ENCODE results near the gene BMERB1.

DNA sequence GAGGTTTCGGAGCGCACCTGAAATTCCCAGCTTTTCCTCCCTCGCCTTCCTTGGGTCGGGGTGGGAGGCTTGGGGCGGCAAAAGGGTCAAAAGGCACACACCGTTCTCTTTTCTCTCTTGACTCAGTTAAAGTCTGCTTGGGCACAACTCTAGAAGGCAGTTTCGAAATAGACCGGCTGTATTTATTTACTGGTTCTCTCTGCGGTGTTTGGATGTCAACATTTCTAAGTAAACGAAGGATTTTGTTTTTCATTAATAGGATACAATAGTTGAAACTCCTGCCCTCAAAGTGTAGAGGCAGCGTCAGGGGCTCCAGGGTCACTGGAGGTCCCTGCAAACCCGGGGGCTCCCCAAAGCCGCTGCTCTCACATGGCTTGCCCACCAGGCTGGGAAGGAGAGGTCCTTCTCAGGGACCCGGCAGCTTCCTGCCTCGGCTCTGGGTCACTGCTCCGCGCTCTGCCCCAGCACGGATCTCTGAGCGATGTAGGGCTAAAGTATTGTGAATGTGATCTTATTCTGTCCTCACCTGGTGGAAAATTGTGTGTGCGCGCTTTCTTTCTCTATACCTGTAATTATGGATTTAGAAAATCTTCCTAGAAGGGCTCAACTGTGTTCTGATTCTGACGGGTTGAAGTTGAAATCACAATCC lies 952 bp downstream of the BMERB1 start:
- TF ChIP-seq ZBTB17 (CRISPR knock-in tag; IDR thresholded peaks at IDR 0.05) (no peak), ZNF146 (CRISPR knock-in tag; IDR thresholded peaks at IDR 0.05; ENCODE audit: unreplicated experiment) (no peak), ZBTB33 (CRISPR knock-in tag; IDR thresholded peaks at IDR 0.05) (no peak), PML (IDR thresholded peaks at IDR 0.05; ENCODE audit: low read length) (no peak), SMARCE1 (IDR thresholded peaks at IDR 0.05) (no peak), MAZ (CRISPR knock-in tag; conservative IDR thresholded peaks at IDR 0.05 in 1 of 2, IDR thresholded peaks at IDR 0.05 in 1 of 2) (no peak), FOXM1 (IDR thresholded peaks at IDR 0.05; ENCODE audit: low read depth) (no peak), FOXM1 (CRISPR knock-in tag; IDR thresholded peaks at IDR 0.05; ENCODE audit: low read depth) (no peak), CEBPB (tag; IDR thresholded peaks at IDR 0.05) (no peak)
- TF ChIP-seq, protein P1, sequence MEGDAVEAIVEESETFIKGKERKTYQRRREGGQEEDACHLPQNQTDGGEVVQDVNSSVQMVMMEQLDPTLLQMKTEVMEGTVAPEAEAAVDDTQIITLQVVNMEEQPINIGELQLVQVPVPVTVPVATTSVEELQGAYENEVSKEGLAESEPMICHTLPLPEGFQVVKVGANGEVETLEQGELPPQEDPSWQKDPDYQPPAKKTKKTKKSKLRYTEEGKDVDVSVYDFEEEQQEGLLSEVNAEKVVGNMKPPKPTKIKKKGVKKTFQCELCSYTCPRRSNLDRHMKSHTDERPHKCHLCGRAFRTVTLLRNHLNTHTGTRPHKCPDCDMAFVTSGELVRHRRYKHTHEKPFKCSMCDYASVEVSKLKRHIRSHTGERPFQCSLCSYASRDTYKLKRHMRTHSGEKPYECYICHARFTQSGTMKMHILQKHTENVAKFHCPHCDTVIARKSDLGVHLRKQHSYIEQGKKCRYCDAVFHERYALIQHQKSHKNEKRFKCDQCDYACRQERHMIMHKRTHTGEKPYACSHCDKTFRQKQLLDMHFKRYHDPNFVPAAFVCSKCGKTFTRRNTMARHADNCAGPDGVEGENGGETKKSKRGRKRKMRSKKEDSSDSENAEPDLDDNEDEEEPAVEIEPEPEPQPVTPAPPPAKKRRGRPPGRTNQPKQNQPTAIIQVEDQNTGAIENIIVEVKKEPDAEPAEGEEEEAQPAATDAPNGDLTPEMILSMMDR (IDR thresholded peaks at IDR 0.05 in 2 of 3, conservative IDR thresholded peaks at IDR 0.05 in 1 of 3; ENCODE audit: insufficient read depth in 2 of 3, low read depth in 1 of 3, low read length in 3 of 3), result peak in 1 of 3 experiments; percentile 6; a peak in 1 of 6 replicates
- TF ChIP-seq, protein P2, sequence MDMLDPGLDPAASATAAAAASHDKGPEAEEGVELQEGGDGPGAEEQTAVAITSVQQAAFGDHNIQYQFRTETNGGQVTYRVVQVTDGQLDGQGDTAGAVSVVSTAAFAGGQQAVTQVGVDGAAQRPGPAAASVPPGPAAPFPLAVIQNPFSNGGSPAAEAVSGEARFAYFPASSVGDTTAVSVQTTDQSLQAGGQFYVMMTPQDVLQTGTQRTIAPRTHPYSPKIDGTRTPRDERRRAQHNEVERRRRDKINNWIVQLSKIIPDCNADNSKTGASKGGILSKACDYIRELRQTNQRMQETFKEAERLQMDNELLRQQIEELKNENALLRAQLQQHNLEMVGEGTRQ (CRISPR knock-in tag; IDR thresholded peaks at IDR 0.05), result no peak

Data from K562 (cell line).